GM19397 (cell line): ENCODE results near the gene ZNF341.

Experiments used
- ATAC-seq: cut with Tn5 transposase; IDR thresholded peaks from one replicate; pipeline ENCODE4 v1.9.1; 2021; ENCODE audit warnings: mild to moderate bottlenecking, moderate library complexity; ENCODE audit not compliant: unreplicated experiment

The ZNF341 gene

GRCh38 chr20:33839591-33839990 lies 107.8 kb downstream of the ZNF341 start:
- no peak for ATAC-seq

DNA sequence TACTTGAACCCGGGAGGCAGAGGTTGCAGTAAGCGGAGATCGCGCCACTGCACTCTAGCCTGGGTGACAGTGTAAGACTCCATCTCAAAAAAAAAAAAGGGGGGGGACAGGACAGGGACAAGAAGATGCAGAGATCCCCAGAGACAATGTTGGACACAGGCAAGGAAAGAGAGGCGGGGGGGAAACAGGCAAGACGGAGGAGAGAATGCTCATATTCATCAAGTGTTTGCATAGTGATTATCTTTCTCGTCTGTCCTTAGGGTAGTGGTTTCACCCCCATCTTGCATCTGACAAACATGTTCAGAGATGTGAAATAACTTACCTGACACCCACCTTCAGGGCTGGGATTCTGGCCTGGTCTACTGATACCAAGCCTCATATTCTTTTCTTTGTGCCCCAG lies 108.4 kb downstream of the ZNF341 start:
- ATAC-seq: no peak

DNA sequence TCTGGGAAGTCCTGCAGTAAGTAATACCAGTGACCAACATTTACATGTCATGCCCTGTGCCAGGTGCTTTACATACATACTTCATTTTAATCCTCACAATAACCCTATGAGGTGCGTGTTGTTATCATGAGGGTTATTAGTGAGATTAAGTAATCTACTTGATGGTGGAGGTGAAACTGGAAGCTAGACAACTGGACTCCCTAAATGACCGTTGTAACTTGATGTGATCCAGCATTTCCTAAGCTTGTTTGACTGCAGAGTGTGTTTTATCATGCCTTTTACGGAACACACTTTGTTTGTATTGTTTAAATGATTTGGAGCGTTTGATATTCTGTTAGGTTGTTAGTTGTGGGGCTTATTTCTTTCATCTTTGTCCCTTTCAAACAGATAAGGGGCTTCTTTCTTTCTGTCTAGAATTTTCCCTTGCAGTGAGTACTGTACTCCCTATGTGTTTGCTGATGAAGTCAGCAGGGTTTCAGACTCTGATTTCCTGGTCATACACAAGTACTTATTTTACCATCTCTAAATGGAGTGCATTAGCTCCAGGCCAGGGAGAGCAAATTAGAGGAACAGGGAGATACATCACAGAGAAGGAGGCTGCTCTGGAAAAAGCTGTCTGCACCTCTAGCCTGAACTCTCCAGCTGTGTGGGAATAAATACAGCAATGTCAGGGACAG lies 109.1 kb downstream of the ZNF341 start:
- ATAC-seq: no peak

DNA sequence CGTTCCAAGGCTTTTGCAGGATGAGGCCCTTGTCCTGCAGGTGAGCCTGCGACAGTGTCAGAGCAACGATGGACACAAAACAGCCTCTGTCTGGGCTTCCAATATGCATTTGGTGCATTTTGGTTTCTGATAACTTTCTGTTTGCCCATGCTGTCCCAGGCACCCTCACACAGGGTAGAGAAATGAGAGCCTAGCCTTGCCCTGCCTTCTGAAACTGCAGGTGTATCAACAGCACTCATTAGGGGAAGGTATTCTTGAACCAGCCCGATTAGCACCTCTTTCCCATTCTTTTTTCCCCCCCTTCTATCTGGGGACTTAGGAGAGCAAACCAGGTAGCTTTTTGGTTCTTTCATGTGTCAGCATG lies 109.6 kb downstream of the ZNF341 start:
- ATAC-seq: no peak
